Upper lobe of left lung (tissue), 6 donors: Measurements from ENCODE around the gene LYSET. TPM values are rescaled to one million over a fixed set of nuclear protein-coding genes. Genes with fewer than 3 reads are reported as not detected.

Source experiments
- total RNA-seq, 6 donors: library from RNA; depleted of rRNA in 4 of 6; stranded (reverse); fragments of >200 nt in 4 of 6; gene quantifications; one replicate each; pipeline versions ENCODE4 v1.1.0 to v1.2.1, GENCODE V29; 2016 to 2021
- donor health status: DM: no; HTN: no; CAD: no; lungs with moderate emphysema.
- donor health status: DM: no; HTN: yes; CAD: no; lungs with severe emphysema.

LYSET gene
- total RNA-seq, 6 donors from 2014 or later: 2.6 to 32.1 (median 18.0) TPM

Other genes with a start within 250 kb of the LYSET start
- 100 to 1,000 TPM in 3 of 6 donors, 10 to 100 TPM in 3; 41.9 to 128 (median 86.1) TPM for gene ITPK1, start 69.4 kb upstream of the LYSET start, total RNA-seq
- 10 to 100 TPM; 14.7 to 43.8 (median 36.4) TPM for gene MOAP1, start 420 bp upstream of the LYSET start, total RNA-seq
- 10 to 100 TPM in 5 of 6 donors, 1 to 10 TPM in 1; 7.5 to 31.1 (median 14.7) TPM for gene GON7, start 21.7 kb downstream of the LYSET start, total RNA-seq
- gene UBR7, start 21.9 kb downstream of the LYSET start, total RNA-seq: 10 to 100 TPM in 5 of 6 donors, 1 to 10 TPM in 1; 9.3 to 23.3 (median 21.1) TPM
- gene BTBD7, start 147.7 kb downstream of the LYSET start, total RNA-seq: 10 to 100 TPM; 15.1 to 46.1 (median 36.9) TPM
- gene COX8C, start 161.9 kb downstream of the LYSET start, total RNA-seq: not detected
- gene UNC79, start 245.6 kb downstream of the LYSET start, total RNA-seq: 1 to 10 TPM in 1 of 6 donors, under 1 TPM in 5; 0.09 to 1.0 (median 0.14) TPM